GM19324 (cell line): ENCODE measurements around the gene TRABD2B.

Experiments
- ATAC-seq: cut with Tn5 transposase; IDR thresholded peaks from one replicate; pipeline ENCODE4 v1.9.1; 2021; ENCODE audit warnings: mild to moderate bottlenecking, moderate library complexity; ENCODE audit not compliant: unreplicated experiment, low FRiP score

The TRABD2B gene

DNA sequence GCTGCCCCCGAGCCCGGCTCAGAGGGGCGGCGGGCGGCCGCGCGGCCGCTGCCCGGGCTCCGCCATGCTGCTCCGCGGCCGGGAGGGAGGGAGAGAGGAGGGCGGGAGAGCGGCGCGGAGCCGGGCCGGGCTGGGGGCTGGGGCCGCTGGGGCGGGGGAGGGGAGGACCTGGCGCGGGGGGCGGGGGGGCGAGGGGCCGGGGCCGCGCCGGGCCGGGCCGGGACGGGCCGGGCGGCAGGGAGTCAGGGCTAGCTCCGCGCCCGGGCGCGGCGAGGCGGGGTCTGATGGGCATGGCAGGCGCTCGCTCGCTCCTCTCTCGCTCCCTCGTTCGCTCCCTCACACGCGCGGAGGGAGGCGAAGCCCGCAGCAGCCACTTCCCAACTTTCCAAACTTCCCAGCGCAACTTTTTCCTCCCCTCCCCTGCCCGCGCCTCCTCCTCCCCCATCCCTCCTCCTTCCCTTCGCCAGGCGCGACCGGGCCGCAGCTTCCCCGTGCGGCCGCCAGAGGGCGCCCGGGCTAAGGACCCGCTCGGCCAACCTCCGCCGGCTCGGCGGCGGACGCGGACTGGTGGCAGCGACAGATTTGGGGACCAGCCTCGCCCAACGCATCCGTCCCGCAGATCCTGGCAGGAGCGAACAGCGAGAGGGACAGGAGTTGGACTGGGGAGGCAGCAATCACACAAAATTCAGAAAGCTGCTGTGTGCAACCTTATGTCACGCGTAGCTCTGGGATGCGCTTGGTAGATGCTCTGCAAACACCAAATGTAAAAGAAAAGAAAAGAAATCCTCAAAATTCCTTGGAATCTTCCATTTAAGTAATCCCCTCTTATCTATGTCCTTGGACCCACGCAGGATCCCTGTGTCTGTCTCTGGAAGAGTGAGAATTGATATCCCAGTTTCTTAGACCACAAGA, at the start of gene TRABD2B:
TRABD2B (minus strand) TSS at position 97 of the 912 bp plus-strand sequence.
- peak; percentile 76 for ATAC-seq

DNA sequence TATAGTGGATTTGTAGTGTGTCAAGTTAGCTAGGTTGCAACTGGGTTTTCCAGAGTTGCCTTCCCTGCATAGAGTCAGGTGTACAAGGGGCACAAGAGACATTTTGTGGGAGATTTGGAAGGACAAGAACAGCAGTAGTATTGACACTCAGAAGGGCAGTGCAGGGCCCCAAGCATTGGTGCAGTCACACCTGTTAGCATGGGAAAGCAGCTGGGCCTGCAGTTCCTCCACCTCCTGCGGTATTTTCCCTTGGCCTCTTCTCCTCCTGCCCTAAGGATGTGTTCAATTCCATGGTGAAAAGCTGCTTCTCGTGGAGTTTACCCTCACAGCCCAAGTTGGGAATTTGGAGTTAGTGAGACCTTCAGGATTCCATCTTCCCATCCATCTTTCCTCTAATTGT, 47.1 kb upstream of the TRABD2B start:
- ATAC-seq, result no peak

DNA sequence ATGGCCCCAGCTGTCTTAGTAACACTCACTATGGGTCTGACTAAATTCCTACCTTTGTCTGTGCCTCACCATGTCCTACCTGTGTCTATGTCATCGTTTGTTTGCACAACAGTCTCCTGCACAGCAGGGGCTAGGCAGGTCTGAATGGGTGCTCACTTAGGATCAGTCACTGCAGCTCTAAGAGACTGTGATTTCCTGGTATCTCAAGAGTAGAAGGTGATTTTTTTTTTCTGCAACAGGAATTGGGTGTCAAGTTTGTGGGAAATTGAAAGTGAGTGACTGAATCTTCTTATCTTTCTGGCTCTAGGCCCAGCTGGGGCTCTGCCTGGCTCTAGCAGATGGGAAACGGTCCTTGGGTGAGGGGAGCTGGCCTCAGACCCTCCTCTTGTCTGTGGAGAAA, 46.4 kb upstream of the TRABD2B start:
- ATAC-seq, result no peak

DNA sequence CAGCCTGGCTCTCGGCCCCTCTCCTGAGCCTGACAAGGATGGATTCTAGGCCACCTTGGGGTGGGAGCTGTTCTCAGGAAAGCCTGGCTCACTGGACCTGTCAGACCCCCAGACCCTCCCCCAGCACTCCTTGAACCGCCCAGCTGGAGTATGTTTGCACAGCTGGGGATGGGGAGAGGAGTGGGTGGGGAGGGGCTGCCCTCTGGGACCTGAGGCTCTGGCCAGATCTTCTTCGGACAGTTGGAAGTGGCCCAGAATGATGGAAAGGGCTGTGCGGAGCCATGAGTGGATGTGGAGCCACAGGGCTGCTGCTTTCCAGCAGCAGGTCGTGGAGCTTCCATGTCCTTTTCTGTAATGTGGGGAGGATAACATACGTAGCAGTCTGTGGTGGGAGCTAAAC, 43.0 kb upstream of the TRABD2B start:
- no peak for ATAC-seq

DNA sequence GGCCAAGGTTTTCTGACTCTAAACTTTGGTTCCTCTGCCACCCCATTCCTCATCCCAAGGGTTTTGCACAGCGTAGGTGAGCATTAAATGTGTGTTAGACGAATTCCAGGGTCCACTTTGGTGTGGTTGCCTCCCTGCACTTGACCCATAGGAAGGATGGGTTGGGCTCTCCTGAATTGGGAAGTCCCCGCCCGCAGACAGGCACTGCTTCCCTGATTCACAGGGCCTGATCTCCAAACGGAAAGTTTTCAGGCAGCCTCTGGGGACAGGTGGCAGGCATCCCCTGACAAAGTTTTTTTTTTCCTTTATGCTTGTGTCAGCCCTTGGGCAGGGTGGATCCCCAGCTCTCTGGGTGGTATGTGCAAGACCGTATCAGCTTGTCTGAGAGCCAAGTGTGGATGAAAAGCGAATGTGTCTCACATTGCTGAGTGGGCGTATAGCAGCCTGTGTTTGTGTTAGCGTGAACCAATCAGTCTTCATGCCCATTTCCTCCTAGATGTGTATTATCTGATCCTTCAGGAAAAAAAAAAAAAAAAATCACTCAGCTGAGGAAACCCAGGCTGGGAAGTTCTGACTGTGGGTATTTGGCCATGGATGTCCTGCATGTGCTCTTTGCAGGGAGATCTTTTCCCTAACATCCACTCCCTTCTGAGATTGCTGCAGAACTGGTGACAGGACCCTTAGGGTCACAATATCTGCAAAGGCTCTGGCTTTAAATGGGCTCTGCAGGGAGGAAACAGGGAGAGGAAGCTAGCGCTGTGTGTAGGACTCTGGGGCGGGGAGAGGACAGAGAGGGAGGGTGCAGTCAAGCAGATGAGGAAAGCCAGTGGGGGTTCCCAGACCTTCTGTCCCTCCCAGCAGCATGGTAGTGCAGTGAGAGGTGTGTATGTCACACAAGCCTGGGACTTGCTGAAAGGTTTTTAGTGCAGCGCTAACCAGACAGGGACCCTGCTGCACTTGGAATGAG, 42.2 kb upstream of the TRABD2B start:
- ATAC-seq, result no peak

DNA sequence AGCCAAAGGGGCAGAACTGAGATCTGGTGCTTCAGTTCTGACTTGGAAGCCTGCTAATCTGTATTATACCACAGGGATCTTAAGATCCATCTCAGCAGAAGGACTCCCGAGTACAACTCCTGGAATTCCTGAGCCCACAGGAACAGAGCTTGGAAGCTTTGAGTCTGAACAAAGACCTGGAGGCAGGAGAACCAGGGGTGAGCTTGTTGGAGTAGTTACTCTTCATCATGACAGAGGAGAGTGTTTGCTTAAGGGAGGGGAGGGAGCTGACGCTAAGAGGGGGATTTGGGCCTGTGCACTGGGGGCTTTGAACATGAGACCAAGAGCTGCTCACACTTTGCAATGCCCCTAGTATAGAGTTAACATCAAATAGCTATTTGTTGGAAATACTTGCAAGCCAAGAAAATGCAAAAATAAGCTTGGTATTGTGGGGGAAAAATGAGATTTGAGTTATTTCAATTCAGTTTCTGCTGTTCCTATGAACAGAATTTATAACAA, 41.1 kb upstream of the TRABD2B start:
- no peak for ATAC-seq

DNA sequence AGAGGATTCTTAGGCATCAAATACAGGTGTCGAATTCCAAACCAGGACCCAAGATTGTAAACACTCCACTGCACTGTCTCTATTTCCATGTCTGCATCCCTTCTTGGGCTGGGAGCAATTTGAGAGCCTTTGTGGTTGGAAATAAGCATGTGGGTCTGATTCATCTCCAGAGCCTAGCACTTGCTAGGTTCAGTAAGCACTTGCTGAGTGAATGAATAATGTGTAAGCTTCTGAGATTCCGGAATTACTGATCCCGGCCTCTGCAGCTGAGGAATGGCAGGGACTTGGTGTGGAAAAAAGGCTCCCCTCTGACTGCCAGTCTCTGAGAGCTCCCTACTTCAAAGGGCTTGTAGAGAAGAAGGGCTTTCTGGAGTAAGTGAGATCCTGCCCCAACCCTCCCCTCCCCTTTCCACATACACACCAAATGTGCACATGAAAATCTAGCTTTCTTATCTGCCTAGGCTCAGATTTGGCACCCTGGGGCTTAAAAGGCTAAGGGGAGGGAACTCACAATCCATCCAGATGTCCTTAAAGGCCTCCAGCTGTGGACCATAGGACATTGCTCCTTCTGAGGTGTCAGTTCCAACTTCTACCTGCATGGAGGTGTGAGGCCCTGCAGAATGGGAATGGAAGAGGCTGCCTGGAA, 39.6 kb upstream of the TRABD2B start:
- no peak for ATAC-seq

DNA sequence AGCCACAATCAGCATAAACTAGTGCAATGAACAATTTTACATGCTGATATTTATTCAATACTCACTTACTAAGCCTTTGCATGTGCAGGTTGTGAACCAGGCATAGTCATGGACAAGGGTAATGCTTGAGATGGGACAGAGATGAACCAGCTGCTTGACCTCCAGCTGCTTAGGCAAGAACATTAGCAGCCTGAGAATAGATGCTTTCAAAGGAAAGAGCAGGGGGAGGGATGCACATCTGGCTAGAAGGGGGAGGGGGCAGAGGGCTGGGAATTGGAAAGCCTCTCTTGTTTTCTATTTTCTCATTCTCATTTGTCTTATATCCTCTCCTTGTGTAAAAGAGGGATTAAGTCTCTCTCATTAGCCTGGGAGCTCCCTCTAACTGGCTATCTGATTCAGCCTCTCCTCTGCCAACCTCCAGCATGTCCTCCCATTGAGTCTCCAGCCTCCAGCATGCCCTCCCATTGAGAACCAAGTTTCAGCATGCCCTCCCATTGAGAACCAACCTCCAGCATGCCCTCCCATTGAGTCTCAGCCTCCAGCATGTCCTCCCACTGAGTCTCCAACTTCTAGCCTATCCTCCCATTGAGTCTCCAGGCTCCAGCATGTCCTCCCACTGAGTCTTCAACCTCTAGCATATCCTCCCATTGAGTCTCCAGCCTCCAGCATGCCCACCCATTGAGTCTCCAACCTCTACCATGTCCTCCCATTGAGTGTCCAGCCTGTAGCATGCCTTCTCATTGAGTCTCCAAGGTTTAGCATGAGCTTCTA, 38.4 kb upstream of the TRABD2B start:
- ATAC-seq, result no peak

DNA sequence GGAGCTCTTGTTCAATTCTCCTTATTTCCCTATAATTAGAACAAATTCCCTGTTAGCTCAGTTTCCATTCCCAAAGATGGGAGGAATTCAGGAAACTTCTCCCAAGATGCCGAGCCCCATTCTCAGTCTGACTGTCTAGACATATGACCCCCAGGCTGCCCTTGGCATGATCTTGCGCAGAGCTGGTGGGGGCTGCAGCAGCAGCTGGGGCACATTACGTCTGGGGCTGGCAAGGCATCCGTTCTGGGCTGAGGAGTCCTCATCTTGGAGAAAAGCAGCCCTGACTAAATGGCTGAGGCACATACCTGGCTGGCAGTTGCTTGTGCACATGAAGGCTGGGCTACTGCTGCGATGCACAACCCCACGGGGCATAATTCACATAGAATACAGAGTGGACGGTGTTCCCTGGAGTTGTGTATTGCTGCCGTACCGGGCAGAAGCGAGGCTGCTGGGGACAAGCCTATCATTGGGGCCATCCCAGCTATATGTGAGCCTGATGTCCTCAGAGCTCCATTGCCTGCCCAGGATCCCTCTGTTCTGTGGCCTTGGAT, 36.4 kb upstream of the TRABD2B start:
- no peak for ATAC-seq

DNA sequence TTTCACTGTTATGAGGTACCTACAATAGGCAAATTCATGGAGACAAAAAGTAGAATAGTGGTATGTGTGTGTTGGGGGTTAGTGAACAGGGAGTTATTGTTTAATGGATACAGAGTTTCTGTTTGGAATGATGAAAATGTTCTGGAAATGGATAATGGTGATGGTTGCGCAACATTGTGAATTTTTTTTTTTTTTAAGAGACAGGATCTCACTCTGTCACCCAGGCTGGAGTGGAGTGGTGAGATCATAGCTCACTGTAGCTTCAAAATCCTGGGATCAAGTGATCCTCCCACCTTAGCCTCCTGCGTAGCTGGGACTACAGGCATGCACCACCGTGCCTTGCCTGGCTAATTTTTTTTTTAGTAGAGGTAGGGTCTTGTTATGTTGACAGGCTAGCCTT, 34.5 kb upstream of the TRABD2B start:
- no peak for ATAC-seq

DNA sequence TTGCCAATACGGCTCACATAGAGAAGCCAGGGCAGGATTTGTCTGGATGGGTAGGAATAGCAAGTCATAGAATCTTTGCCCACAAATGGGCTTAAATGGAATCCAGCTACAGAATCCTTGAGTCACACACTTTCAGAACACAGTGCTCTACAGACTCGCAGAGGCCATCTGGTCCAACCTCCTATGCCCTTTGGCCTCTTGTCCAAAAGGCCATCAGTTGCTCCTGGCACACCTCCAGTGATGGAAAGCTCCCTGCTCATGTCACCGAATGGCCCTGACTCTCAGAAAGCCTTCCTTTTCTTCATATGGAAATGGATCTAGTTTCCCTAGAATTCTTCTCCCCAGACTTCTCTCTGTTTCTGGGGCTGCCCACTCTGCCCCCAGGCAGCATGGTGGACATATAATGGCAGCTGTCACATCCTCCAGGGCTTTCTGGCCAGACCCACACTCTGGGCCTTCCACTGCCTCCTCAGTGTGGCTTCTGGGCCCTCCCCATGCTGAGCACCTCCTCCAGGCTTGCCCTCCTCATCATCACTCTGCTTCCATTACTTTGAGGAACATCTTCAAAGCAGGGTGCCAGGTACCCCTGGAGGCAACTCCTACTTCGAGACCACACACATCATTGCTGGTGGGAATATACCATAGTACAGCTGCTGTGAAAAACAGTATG, 33.6 kb upstream of the TRABD2B start:
- no peak for ATAC-seq

DNA sequence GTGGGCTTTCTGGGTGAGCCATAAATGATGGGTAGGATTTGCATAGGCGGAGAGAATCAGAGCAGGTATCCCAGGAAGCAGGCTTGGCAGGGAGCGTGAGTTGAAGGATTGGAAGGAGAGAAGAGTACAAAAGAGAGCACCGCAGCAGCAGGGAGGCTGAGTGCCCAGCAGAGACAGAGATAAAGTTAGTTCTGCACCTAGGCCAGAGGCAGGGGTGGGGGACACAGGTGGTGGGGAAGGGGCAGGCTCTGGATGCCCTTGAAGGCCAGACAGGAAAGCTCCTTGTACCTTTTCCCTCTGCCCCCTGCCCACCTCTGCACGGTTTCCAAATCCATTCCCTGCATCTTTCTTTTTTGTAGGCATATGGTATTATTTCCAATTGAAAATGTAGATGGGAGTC, 33.0 kb upstream of the TRABD2B start:
- no peak for ATAC-seq

DNA sequence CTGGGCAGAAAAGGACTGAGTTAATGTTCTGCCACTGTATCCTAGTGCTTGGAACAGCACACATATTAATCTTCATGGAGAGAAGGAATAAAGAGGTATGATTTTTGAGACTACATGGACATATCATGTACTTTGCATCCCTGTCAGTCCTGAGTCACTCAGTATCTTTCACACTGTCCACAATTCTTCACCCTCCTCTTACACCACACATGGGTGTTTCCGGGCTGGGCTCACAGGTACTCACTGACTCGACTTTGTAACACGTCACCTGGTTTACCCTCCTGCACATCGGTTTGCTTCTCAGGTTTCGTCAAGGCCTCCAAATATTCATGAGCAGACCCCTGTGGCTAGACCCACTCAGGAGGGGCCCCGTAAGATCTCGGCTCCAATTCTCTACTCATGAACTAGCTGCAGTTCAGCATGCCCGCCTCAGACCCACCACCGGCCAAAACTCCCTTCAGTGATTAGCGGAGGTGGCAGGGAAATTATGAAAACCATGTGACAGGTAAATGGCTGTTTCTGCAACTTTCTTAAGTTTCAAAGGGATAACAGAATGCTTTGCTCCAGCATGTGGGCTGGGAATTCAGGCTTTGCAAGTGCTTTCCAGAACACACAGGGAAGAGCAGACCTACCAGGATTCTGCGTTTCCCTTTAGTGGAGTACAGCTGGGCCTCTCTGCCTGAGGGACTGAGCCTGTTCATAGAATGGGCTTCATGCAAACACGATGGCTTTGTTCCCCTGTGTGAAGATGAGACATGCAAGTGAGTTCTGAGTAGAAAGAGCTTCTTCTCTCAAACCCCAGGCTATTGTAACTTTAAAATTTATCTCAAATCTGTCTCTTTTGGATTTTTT, 31.3 kb upstream of the TRABD2B start:
- no peak for ATAC-seq

DNA sequence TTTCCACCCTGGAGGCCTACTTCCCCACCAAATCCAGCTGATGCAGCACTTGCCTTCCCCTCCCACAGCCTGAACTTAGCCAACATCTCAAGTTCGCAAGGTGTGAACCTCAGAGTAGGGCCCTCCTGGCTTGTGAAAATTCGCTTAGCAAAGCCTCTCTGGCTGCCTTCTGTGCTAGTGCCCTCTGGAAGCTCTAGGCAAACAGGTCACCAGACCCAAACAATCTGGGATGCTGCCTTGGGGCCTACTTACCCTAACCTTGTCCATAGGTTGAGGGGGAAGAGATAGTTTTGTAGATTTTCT, 30.3 kb upstream of the TRABD2B start:
- no peak for ATAC-seq

DNA sequence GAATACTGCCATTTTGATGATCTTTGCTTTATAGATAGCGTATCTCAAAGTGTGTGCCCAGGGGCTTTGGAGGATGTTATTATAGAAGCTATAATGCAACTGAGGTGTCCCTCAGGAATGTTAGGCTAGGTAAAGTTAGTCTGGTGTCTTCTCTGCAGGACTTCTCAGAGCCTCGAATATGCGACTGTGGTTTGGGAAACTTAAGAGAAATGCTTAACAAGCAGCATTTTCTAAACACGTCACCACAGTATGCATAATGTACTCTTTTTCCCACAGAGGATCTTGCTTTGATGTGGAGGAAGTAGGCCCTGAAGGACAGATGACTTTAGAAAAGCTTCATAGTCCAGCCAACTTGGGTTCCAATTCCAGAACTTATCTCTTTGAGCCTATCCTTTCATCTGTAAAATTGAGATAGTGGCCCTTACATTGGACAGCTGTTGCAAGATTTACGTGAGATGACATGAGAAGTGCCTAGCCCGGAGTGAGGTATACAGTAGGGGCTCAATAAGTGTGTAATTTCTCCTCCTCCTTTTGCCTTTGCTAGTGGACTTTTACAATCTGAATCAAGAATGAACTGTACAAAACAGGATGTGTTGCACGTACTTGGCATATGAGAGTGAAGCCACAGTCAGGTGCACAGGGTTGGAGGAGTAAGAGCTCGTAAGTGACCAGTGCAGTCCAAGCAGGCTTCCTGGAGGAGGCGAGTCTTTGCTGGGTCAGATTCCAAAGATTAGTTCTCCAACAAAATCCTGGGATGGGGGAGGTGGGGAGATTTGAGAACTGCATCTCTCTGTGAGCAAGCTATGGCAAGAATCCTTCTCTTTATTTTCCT, 29.7 kb upstream of the TRABD2B start:
- no peak for ATAC-seq

DNA sequence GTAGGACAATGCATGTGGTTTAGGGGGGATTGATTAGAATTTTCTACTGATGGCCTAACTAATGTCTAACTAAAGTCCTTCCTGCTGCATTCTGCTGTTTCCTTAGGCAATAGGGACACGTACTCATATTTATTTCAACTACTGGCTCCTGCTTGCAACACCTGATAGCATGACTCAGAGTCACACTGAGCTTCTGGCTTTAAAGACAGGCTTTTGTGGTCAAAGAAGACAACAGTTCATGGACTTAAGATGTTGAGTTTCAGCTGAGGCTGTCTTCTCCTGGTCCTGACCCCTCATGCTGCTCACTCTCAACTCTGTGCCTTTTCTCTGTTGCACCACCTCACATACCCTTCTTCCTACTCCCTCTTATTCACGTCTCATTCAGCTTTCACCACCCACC, 29.1 kb upstream of the TRABD2B start:
- no peak for ATAC-seq

DNA sequence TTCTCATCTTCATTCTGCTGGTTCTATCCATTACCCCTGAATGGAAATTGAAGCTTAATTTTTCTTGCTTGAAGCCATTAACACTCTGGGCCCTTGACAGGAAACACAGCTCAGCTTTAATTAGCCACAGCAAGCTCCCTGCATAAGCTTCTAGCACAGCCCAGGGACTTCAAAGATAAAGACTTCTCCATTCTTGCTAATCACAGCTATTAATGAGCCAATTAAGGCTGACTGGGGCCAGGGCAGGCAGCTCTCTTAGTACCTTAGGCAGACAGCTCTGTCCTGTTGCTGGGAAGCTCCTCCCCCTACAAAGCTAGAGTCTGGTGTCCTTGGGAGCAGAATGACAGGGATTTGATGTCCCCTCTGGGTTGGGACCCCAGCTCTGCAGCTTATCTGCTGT, 27.9 kb upstream of the TRABD2B start:
- ATAC-seq, result no peak

DNA sequence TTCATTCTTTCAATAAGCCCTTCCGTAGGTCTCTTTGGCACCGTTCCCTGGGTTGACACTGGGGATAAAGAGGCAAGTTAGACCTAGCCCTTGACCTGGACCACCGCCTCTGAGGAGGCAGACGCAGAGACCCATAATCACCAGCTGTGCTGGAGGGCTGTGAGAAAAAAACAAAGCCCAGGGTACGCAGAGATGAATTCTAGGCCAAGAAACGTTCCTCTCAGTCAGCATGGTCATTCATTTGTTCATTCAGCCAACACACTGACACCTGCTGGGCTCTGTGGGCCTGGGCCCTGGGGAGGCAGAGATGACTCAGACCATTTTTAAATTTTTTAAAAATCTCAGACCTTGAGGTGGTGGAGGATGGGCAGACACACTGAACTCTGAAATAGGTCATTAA, 26.3 kb upstream of the TRABD2B start:
- ATAC-seq, result no peak
